Testis (tissue), 2 donors: ENCODE results near the gene TICAM2.

Source experiments
- CTCF ChIP-seq, 3 experiments: fragments of 450-650 bp in 2 of 3; fragments of 200-600 bp in 1 of 3; sonication (generic) in 1 of 3; IDR thresholded peaks; one replicate each; pipeline ENCODE4 v1.5.1; 2016 to 2019; ENCODE audit warnings: antibody characterized with exemption in 3 of 3, mild to moderate bottlenecking in 2 of 3, moderate library complexity in 1 of 3
- POLR2A ChIP-seq: fragments of 450-650 bp; IDR thresholded peaks from one replicate; pipeline ENCODE4 v1.6.1; 2017; ENCODE audit warnings: antibody characterized with exemption, mild to moderate bottlenecking, moderate library complexity

- no peak for TF ChIP-seq CTCF (IDR thresholded peaks at IDR 0.05)
- no peak for TF ChIP-seq POLR2A
Measured at GRCh38 chr5:115558388-115558956, 43.8 kb downstream of the TICAM2 start.
